ENCODE results near the gene C19orf38.
"Not testable (repeated sequence)": the region's sequence is repeated elsewhere in the genome, so short reads cannot be mapped to it uniquely, and the experiment has no call there.

Gene C19orf38

DNA sequence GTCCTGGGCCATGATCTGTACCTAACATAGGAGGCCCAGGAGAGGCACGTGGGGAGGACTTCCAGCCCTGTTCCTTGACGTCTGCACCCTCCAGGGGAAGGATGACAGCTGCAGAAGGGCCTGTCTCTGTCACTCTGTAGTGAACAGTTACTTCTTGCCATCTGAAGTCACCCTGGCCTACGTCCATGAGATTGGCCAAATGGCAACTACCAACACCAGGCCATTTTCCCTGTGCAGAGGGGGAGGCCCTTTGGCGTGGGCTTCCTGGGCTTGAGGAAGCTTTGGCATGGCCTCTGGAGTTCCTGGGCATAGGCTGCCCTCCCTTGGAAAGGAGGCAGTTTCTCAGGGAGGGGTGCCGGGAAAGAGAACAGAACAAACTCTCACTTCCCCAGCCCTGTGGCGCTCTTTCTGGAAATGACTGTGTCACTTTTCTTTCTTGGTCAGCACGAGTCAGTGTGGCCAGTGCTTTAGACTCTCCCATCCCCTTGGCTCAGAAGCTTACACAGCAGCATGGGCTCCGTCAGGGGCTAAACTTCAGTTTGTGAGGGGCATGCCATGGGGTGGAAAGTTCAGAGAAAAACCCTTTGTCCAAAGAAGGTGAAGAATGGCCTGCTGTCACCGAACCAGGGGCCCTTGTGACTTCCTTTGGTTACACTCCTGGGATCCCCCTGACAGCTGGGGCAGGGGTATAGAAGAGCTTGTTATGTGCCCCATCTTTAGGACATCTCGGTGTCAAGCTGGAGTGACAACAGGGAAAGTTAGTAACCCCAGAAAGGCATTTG lies 28.4 kb downstream of the C19orf38 start:
- DNase-seq (ENCODE audit: low read depth) = no peak

GRCh38 chr19:10877608-10878007 lies 29.4 kb downstream of the C19orf38 start:
- DNase-seq (ENCODE audit: low read depth) = not testable (repeated sequence)

DNA sequence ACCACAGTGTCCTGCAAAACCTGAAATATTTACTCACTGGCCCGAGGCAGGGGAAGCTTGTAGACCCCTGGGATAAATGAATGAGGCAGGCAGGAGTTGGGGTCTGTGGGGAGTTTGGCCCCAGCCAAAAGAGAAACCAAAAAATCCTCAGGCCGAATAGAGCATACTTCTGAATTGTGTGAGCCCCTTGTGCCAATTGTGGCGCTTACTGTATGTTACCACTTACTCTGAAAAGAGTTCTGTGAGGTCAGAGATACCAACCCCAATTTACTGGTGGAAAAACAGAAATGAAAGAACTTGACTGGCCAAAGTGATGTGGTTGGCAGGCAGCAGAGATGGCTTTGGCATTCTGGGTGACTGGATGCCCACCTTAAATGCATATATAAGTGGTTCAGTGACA lies 30.0 kb downstream of the C19orf38 start:
- DNase-seq (ENCODE audit: low read depth) = no peak

- no peak for DNase-seq (ENCODE audit: low read depth)
These were observed 33.3 kb downstream of the C19orf38 start for GRCh38 chr19:10881403-10882107.

DNA sequence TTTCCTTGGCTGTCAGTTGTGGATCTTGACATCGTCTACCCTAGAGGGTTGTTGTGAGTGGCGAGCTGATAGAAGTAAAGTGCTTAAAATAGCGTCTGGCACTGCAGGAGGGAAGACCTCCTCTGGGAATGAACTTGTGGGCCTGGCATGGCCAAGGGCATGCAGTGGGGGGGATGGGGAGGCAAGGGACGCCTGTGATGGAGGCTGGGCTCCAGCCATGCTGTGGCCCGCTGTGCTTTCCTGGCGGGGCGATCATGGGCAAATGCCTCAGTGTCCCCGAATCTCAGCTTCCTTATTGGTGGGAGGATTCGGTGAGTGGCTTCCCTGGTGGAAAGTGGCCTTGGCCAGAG lies 33.9 kb downstream of the C19orf38 start:
- DNase-seq (ENCODE audit: low read depth) = no peak

DNA sequence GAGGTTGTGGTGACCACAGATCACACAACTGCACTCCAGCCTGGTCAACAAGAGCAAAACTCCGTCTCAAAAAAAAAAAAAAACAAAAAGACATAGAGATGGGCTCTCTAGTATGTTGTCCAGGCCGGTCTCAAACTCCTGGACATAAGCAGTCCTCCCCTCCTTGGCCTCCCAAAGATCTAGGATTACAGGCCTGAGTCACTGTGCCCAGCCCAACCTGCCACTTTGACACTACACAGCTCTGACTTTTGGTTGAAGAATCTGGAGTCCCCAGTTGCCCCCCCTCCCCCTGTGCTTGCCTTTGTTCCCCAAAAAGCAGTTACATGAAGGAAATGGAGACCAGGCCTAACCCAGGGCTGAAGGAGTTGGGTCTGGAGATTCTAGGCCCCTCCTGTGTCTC lies 36.1 kb downstream of the C19orf38 start:
- no peak for DNase-seq (ENCODE audit: low read depth)

GRCh38 chr19:10885201-10886169 lies 37.3 kb downstream of the C19orf38 start:
- DNase-seq (ENCODE audit: low read depth) = no peak

DNA sequence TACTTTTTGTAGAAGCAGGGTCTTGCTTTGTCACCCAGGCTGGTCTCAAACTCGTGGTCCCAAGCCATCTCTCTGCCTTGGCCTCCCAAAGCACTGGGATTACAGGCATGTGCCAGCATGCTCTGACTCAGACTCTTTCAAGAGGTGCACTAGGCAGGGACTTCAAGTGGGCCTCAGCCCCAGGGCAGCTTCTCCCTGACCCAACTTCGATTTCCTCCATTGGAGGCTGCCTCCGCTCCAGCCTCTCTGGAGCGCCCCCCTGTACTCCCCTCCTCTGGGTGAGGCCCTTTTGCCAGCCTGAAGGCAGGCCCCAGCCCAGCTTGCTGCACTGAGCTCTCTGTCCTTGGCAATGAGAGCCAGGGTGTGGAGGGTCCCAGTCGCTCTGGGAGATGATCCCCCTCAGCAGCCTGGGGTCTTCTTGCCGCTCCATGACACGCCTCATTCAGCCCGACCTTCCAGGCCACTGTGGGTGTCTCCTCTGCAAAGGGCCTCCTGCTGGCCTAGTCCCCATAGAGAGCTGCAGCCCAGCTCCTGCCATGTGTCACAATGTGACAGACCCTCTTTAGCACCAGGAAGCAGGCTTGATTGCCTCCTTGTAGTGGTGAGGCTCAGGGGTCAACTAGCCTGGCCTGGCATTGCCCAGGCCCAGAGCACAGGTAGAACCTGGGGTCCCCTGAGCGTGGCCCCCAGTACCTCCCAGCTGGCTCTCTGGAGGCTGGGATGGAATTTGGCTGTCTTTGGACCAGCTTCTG lies 39.6 kb downstream of the C19orf38 start:
- no peak for DNase-seq (ENCODE audit: low read depth)

- no peak for DNase-seq (ENCODE audit: low read depth)
These were observed 40.2 kb downstream of the C19orf38 start for GRCh38 chr19:10888421-10888866.

DNA sequence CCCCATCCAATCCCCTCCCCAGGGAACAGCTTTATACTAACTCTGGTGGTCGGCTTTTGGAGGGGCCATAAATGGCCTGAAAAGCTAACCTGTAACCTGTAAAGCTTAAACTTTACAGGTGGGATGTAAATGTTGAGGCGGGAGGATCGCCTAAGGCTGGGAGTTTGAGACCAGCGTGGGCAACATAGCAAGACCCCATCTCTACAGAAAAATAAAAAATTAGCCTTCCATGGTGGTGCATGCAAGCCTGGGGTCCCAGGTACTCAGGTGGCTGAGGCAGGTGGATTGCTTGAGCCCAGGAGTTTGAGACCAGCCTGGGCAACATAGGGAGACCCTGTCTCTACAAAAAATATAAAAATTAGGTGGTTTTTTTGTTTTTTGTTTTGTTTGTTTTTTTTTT lies 41.7 kb downstream of the C19orf38 start:
- no peak for DNase-seq (ENCODE audit: low read depth)

DNA sequence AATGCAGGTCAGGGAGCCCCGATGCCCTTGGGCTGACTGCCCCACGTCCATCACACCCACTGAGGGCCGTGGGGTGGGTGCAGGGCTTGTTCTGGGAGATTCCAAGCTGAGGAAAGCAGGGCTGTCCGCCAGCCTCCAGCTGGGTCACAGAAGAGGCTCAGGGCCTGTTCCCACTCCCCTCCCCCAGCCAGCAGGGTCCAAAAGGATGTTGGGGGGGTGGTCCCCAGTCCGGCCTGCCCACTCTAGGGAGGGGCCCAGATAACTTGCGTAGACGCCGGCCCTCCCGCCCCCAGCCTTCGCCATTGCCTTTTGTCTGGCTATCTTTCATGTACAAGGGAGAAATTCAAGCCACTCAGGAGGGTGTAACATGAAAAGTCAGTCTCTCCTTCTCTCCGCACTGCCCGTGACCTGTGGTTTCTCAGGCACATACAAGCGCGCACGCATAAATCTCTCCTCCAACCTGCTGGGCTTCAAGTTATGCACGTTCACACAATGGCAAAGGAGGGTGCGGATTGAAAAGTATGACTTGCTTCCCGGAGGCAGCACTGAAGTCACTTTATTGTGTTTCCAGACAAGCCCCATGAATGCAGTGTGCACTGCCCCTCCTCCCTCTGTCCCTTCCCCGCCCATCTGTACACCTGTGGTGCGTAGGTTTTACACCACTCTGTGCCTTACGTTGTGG lies 43.3 kb downstream of the C19orf38 start:
- DNase-seq (ENCODE audit: low read depth) = no peak

- no peak for DNase-seq (ENCODE audit: low read depth)
These were observed 44.0 kb downstream of the C19orf38 start for GRCh38 chr19:10892256-10892655.

GRCh38 chr19:10894911-10895213 lies 46.6 kb downstream of the C19orf38 start:
- no peak for DNase-seq (ENCODE audit: low read depth)

GRCh38 chr19:10895363-10895762 lies 47.1 kb downstream of the C19orf38 start:
- no peak for DNase-seq (ENCODE audit: low read depth)

DNA sequence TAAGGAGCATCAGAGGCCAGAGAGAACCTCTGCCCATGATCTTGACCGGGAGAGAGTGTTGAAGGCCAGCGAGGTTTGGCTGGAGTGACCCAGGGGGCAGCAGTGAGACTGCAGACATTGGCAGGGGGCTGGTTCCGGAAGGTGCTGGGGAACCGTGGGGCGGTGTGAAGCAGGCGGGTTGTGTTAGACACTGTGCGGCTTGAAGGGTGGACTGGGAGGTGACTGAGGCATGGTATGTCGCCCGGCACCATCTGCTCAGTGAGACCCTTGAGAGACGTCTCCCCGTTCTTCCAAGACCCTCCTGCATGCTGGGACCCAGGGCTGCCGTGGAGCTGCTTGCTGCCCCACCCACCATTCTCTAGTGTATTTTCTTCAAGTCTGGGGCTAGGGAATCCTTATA lies 47.7 kb downstream of the C19orf38 start:
- DNase-seq (ENCODE audit: low read depth) = no peak

DNA sequence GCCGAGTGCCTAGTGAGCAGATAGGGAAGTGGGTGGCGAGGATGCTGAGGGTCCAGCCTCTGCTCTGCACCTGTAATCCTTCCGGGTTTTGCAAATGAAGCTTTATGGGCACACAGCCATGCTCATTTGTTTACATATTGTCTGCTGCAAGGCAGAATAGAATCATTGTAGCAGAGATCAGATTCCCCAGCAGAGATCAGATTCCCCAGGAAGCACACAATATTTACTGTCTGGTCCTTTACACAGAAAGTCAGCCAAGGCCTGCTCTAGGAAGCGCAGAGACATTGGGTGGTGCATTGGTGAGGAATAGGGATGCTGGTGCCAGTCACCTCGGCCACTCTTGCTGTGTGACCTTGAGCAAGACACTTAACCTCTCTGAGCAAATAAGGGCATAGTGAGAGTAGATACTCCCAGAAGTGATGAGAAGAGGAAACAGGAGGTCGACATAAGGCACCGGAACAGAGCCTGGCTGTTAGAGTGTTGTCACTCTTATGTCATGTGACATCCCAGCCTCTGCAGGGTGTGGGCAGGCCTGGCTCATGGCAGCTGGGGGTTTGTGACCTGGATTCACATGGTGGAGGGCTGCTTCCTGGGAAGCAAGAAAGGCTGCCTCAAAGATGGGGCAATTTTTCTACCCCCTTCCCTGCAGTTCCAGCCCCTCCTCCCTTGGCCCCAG lies 48.8 kb downstream of the C19orf38 start:
- no peak for DNase-seq (ENCODE audit: low read depth)

- DNase-seq (ENCODE audit: low read depth) = no peak
These were observed 50.4 kb downstream of the C19orf38 start for GRCh38 chr19:10898633-10899032.

DNA sequence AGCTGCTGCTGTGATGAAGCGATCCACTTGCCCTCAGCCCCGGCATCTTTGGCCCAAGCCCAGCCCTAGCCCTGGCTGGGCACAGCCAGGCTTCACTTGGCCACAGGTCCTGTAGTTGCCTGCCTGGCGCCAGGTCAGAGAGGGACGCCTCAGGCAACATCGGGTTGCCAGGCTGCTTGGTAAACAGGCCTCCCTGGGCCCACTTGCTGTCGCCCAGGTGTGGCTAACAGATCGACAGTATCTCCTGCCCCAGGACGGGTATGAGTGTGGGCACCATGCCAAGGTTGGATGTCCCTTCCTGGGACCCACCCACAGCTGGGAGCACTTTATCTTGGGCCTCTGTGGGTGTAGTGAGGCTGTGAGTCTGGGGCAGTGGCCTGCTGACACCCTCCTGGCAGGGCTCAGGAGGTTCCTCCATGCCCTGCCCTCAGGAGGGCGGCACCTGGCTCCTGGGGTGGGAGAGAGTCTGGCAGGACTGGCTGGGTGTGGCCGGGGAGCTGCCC lies 51.0 kb downstream of the C19orf38 start:
- no peak for DNase-seq (ENCODE audit: low read depth)

DNA sequence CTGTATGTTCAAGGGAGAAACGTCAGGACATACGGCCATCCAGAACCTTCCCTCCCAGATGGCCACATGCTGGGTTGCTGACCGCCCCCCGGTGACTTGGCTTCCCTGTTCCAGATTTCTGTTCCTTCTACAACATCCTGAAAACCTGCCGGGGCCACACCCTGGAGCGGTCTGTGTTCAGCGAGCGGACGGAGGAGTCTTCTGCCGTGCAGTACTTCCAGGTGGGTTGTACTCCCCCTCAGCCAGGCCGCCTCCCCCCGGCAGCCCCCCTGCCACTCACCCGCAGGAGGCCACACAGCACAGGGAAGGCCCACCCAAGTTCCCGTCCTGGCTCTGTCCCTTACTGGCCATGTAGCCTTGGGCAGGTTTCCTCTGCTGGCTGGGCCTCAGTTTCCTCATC lies 59.7 kb downstream of the C19orf38 start:
- DNase-seq (ENCODE audit: low read depth) = no peak

- no peak for DNase-seq (ENCODE audit: low read depth)
These were observed 60.3 kb downstream of the C19orf38 start for GRCh38 chr19:10908380-10908960.

Data from stimulated activated CD8-positive, alpha-beta memory T cell treated with anti-CD3 and anti-CD28 coated beads, Interleukin-7, amount 100 ng/mL, for 24 hours (primary cell).